Mammary epithelial cell (primary cell): ENCODE measurements around the gene DYRK1A.

Experiments
- EZH2 ChIP-seq: IDR thresholded peaks from 2 replicates; pipeline ENCODE4 v1.6.1; 2012; ENCODE audit warnings: low read length, inconsistent platforms, borderline replicate concordance
- TF ChIP-seq, protein P1 (sequence below), 2 donors: IDR thresholded peaks in 1 of 2; conservative IDR thresholded peaks in 1 of 2; 2 replicates each; pipeline ENCODE4 v1.5.1; 2011 to 2012; ENCODE audit warnings: inconsistent platforms in 2 of 2, low read length in 2 of 2, mild to moderate bottlenecking in 2 of 2, control low read depth in 1 of 2, low read depth in 1 of 2; ENCODE audit not compliant: insufficient read depth in 1 of 2; ENCODE audit errors: extremely low read depth in 1 of 2

DNA sequence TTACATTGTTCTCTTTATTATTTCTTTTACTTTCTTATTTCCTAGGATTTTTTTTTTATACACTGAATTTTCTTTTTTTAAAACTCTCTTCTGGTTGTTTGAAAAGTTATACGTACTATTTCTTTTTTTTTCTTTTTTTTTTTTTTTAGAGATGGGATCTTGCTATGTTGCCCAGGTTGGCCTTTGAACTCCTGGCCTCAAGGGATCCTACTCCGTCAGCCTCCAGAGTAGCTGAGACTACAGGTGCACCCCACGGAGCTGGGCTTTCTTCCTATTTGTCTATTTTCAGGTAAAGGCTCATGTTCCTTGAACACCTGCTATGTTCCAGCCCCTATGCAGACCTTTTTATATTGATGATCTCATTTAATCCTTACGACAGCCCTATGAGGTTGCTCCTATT is 29.4 kb upstream of the DYRK1A start:
- TF ChIP-seq, protein P1, sequence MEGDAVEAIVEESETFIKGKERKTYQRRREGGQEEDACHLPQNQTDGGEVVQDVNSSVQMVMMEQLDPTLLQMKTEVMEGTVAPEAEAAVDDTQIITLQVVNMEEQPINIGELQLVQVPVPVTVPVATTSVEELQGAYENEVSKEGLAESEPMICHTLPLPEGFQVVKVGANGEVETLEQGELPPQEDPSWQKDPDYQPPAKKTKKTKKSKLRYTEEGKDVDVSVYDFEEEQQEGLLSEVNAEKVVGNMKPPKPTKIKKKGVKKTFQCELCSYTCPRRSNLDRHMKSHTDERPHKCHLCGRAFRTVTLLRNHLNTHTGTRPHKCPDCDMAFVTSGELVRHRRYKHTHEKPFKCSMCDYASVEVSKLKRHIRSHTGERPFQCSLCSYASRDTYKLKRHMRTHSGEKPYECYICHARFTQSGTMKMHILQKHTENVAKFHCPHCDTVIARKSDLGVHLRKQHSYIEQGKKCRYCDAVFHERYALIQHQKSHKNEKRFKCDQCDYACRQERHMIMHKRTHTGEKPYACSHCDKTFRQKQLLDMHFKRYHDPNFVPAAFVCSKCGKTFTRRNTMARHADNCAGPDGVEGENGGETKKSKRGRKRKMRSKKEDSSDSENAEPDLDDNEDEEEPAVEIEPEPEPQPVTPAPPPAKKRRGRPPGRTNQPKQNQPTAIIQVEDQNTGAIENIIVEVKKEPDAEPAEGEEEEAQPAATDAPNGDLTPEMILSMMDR (conservative IDR thresholded peaks at IDR 0.05 in 1 of 2, IDR thresholded peaks at IDR 0.05 in 1 of 2; ENCODE audit: extremely low read depth in 1 of 2, insufficient read depth in 1 of 2, low read depth in 1 of 2, low read length in 2 of 2): no peak
- no peak for TF ChIP-seq EZH2
